ENCODE results near the gene PAQR9. TPM values are rescaled to one million over a fixed set of nuclear protein-coding genes. Genes with fewer than 3 reads are reported as not detected.
"Not testable (repeated sequence)": the region's sequence is repeated elsewhere in the genome, so short reads cannot be mapped to it uniquely, and the experiment has no call there.

Gene PAQR9
- total RNA-seq, 2 donors from 2014 or later = 0.26 to 0.33 TPM

DNA sequence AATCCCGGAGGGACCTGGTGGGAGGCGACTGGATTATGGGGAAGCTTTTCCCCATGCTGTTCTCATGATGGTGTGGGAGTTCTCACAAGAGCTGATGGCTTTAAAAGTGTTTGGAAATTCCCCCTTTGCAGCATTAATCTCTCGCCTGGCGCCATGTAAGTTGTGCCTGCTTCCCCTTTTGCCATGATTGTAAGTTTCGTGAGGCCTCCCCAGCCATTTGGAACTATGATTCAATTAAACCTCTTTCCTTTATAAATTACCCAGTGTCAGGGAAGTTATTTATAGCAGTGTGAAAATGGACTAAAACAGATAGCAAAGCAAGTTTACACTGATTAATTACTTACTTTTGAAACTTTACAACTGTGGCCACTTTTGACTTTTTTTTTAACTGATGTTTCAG lies 27.2 kb upstream of the PAQR9 start:
- 54 to 68% methylated on average over 5 of the region's 5 CpGs for WGBS, 2 donors
- no peak overlapping the region for H3K27ac ChIP-seq
- no peak for DNase-seq
- intact Hi-C loops (cut with DNase I) = loop anchor here (5.0 kb wide), 2 partner anchors 163 to 408 kb away; no protein-coding TSS in a partner anchor
- no peaks in the 10 kb centered on the region for H3K36me3 ChIP-seq (replicated peaks in 1 of 2; ENCODE audit: insufficient read depth in 1 of 2, low read depth in 2 of 2)
- no peak for TF ChIP-seq POLR2A (IDR thresholded peaks at IDR 0.05)
- TF ChIP-seq, protein P1, sequence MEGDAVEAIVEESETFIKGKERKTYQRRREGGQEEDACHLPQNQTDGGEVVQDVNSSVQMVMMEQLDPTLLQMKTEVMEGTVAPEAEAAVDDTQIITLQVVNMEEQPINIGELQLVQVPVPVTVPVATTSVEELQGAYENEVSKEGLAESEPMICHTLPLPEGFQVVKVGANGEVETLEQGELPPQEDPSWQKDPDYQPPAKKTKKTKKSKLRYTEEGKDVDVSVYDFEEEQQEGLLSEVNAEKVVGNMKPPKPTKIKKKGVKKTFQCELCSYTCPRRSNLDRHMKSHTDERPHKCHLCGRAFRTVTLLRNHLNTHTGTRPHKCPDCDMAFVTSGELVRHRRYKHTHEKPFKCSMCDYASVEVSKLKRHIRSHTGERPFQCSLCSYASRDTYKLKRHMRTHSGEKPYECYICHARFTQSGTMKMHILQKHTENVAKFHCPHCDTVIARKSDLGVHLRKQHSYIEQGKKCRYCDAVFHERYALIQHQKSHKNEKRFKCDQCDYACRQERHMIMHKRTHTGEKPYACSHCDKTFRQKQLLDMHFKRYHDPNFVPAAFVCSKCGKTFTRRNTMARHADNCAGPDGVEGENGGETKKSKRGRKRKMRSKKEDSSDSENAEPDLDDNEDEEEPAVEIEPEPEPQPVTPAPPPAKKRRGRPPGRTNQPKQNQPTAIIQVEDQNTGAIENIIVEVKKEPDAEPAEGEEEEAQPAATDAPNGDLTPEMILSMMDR (IDR thresholded peaks at IDR 0.05) = no peak
- H3K27me3 ChIP-seq = no peaks in the 10 kb centered on the region
- no peak overlapping the region for H3K4me3 ChIP-seq
- no peak for ATAC-seq
- no peaks in the 10 kb centered on the region for H3K9me3 ChIP-seq
- H3K4me1 ChIP-seq = no peaks in the 10 kb centered on the region

DNA sequence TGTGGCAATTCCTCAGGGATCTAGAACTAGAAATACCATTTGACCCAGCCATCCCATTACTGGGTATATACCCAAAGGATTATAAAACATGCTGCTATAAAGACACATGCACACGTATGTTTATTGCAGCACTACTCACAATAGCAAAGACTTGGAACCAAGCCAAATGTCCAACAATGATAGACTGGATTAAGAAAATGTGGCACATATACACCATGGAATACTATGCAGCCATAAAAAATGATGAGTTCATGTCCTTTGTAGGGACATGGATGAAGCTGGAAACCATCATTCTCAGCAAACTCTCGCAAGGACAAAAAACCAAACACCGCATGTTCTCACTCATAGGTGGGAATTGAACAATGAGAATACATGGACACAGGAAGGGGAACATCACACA lies 25.4 kb upstream of the PAQR9 start:
- ATAC-seq; intact Hi-C loops (cut with DNase I); H3K4me1 ChIP-seq; H3K27me3 ChIP-seq; H3K9me3 ChIP-seq; H3K27ac ChIP-seq; H3K36me3 ChIP-seq (replicated peaks in 1 of 2; ENCODE audit: insufficient read depth in 1 of 2, low read depth in 2 of 2); DNase-seq; H3K4me3 ChIP-seq: not testable (repeated sequence)
- WGBS, 2 donors = 80 to 88% methylated on average over 1 to 3 of the region's 3 CpGs

DNA sequence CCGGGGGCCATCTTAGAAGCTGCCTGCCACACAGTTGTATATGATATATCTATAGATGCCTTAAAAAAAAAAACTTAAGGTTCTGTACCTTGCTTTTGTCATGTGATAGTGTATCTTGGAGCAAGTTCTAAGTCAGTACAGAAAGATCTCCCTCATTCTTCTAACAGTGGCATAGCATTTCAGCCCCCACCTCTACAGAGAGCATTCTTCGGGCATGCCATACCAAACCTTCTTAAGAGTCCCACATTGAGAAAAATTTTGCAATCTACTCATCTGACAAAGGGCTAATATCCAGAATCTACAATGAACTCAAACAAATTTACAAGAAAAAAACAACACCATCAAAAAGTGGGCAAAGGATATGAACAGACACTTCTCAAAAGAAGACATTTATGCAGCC lies 24.7 kb upstream of the PAQR9 start:
- DNase-seq; H3K4me3 ChIP-seq; H3K9me3 ChIP-seq; intact Hi-C loops (cut with DNase I); H3K36me3 ChIP-seq (replicated peaks in 1 of 2; ENCODE audit: insufficient read depth in 1 of 2, low read depth in 2 of 2); H3K27me3 ChIP-seq; H3K4me1 ChIP-seq; ATAC-seq; H3K27ac ChIP-seq: not testable (repeated sequence)
- WGBS, 2 donors = 66 to 80% methylated on average over 2 of the region's 2 CpGs

DNA sequence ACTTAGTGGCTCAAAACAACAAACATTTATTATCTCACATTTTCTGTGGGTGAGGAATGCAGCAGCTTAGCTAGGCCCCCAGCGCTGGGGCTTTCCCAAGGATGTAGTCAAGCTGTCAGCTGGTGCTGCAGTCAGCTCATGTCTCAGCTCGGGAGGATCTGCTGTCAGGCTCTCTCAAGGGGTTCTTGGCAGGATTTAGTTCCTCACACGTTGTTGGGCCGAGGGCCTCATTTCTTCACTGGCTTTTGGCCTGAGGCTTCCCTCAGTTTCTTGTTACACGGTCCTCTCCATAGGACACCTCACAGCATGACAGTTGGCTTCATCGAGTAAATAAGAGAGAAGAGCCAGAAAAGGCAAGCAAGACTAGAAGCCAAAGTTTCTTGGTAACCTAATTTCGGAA lies 24.2 kb upstream of the PAQR9 start:
- Histone ChIP-seq H3K9me3 (no peaks in the 10 kb centered on the region), H3K36me3 (replicated peaks in 1 of 2; ENCODE audit: insufficient read depth in 1 of 2, low read depth in 2 of 2) (no peaks in the 10 kb centered on the region), H3K4me3 (no peak overlapping the region), H3K27me3 (no peaks in the 10 kb centered on the region), H3K27ac (no peak overlapping the region), H3K4me1 (no peaks in the 10 kb centered on the region)
- 22% methylated on average over 7 of the region's 7 CpGs for WGBS, 2 donors
- no peak for ATAC-seq
- TF ChIP-seq, protein P1 (IDR thresholded peaks at IDR 0.05) = no peak
- TF ChIP-seq POLR2A (IDR thresholded peaks at IDR 0.05) = no peak
- DNase-seq = no peak
- intact Hi-C loops (cut with DNase I) = no loop called here

DNA sequence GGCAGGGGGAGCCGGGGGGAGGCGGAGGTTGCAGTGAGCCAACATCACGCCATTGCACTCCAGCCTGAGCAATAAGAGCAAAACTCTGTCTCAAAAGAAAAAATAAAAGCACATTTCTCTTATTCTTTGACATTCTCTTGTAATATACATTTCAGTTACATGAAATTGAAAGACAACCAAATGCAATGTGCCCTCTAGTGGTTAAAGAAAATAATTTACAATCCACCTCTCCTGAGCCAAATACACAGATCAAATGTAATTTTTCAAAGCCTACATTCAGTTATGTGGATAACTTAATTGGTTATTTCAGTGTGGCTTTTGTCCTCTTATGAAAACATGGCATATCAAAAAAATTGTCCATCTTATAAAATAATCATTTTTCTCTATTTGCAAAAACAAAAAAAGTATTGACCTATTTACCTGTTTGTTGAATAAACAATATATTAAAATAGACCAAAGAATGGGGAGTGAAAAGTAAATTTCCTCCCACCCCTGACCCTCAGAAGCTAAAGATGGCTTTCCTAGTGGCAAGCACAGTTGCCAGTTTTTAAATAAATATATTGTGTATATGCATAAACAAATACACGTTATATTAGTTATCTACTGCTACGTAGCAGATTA lies 23.7 kb upstream of the PAQR9 start:
- peak; percentile 66 for ATAC-seq
- H3K9me3 ChIP-seq = no peaks in the 10 kb centered on the region
- intact Hi-C loops (cut with DNase I) = no loop called here
- H3K27ac ChIP-seq = no peak overlapping the region
- no peaks in the 10 kb centered on the region for H3K27me3 ChIP-seq
- H3K4me3 ChIP-seq = no peak overlapping the region
- H3K4me1 ChIP-seq = no peaks in the 10 kb centered on the region
- TF ChIP-seq, protein P1 (IDR thresholded peaks at IDR 0.05) = peak; percentile 12 to 78 (median 68)
- TF ChIP-seq POLR2A (IDR thresholded peaks at IDR 0.05) = no peak
- H3K36me3 ChIP-seq (replicated peaks in 1 of 2; ENCODE audit: insufficient read depth in 1 of 2, low read depth in 2 of 2) = no peaks in the 10 kb centered on the region
- DNase-seq = no peak
- WGBS, 2 donors = 40 to 41% methylated on average over 5 of the region's 5 CpGs

GRCh38 chr3:142984255-142984654 lies 20.8 kb upstream of the PAQR9 start:
- TF ChIP-seq, protein P1 (IDR thresholded peaks at IDR 0.05) = no peak
- no peak for TF ChIP-seq POLR2A (IDR thresholded peaks at IDR 0.05)
- intact Hi-C loops (cut with DNase I) = no loop called here
- no peaks in the 10 kb centered on the region for H3K36me3 ChIP-seq (replicated peaks in 1 of 2; ENCODE audit: insufficient read depth in 1 of 2, low read depth in 2 of 2)
- no peak overlapping the region for H3K4me3 ChIP-seq
- no peaks in the 10 kb centered on the region for H3K4me1 ChIP-seq
- DNase-seq (no peak), ATAC-seq (no peak)
- 79 to 82% methylated on average over 3 of the region's 3 CpGs for WGBS, 2 donors
- H3K27ac ChIP-seq = no peak overlapping the region
- no peaks in the 10 kb centered on the region for H3K27me3 ChIP-seq
- H3K9me3 ChIP-seq = no peaks in the 10 kb centered on the region
